GM23338 (cell line): ENCODE results near the gene RASAL3. TPM values are rescaled to one million over a fixed set of nuclear protein-coding genes. Genes with fewer than 3 reads are reported as not detected.

ENCODE experiments used
- ATAC-seq: fragments of 200-7000 bp; cut with Tn5 transposase; 3 replicates; pipeline ENCODE4 v1.9.1; 2020
- DNase-seq: peaks from one replicate; pipeline ENCODE4 v3.0.0-alpha.2; 2015; ENCODE audit warnings: low spot score
- H2AFZ ChIP-seq: fragments of 200-600 bp; sonication (generic); 2 replicates; pipeline ENCODE4 v1.8.0; 2016; ENCODE audit warnings: antibody characterized with exemption, mild to moderate bottlenecking, moderate library complexity
- H3F3A ChIP-seq: fragments of 200-600 bp; sonication (generic); replicated peaks from 2 replicates; pipeline ENCODE4 v1.8.0; 2017; ENCODE audit warnings: antibody characterized with exemption, mixed run types, low read depth
- H3K27ac ChIP-seq: fragments of 200-600 bp; sonication (generic); 2 replicates; pipeline ENCODE4 v1.6.1; 2016; ENCODE audit warnings: low read depth
- H3K27me3 ChIP-seq: fragments of 200-600 bp; sonication (generic); 2 replicates; pipeline ENCODE4 v1.8.0; 2016; ENCODE audit warnings: mild to moderate bottlenecking, mixed run types, moderate library complexity; ENCODE audit not compliant: insufficient read depth
- H3K36me3 ChIP-seq: fragments of 200-600 bp; sonication (generic); 2 replicates; pipeline ENCODE4 v1.8.0; 2016; ENCODE audit warnings: mild to moderate bottlenecking; ENCODE audit not compliant: insufficient read depth
- H3K4me1 ChIP-seq: fragments of 200-600 bp; sonication (generic); 2 replicates; pipeline ENCODE4 v1.8.0; 2016; ENCODE audit warnings: mild to moderate bottlenecking, moderate library complexity; ENCODE audit not compliant: insufficient read depth
- H3K4me2 ChIP-seq: fragments of 200-600 bp; sonication (generic); 2 replicates; pipeline ENCODE4 v1.7.1; 2017; ENCODE audit warnings: mixed run types
- H3K4me3 ChIP-seq: fragments of 200-600 bp; sonication (generic); 2 replicates; pipeline ENCODE4 v1.6.1; 2016; ENCODE audit warnings: mixed run types
- H3K79me2 ChIP-seq: fragments of 200-600 bp; sonication (generic); replicated peaks from 2 replicates; pipeline ENCODE4 v1.8.0; 2017; ENCODE audit warnings: mild to moderate bottlenecking; ENCODE audit not compliant: insufficient read depth
- H3K9me2 ChIP-seq: fragments of 200-600 bp; sonication (generic); 2 replicates; pipeline ENCODE4 v1.8.0; 2017; ENCODE audit not compliant: insufficient read depth
- H4K20me1 ChIP-seq: fragments of 200-600 bp; sonication (generic); replicated peaks from 2 replicates; pipeline ENCODE4 v1.8.0; 2017; ENCODE audit warnings: mild to moderate bottlenecking; ENCODE audit not compliant: insufficient read depth
- H3K27ac Mint-ChIP-seq: 2 replicates; pipeline ENCODE4 v1.8.0; 2020; ENCODE audit warnings: inconsistent platforms, mild to moderate bottlenecking, moderate library complexity, mixed read lengths
- H3K27me3 Mint-ChIP-seq: 3 replicates; pipeline ENCODE4 v1.8.0; 2022; ENCODE audit warnings: low read depth, mild to moderate bottlenecking, moderate library complexity, mixed read lengths, inconsistent platforms; ENCODE audit not compliant: insufficient read depth, poor library complexity
- H3K36me3 Mint-ChIP-seq: 3 replicates; pipeline ENCODE4 v1.8.0; 2021; ENCODE audit warnings: low read depth, mild to moderate bottlenecking, inconsistent platforms, moderate library complexity, mixed read lengths
- H3K4me1 Mint-ChIP-seq: 3 replicates; pipeline ENCODE4 v1.8.0; 2020; ENCODE audit warnings: mild to moderate bottlenecking, inconsistent platforms, mixed read lengths
- H3K4me3 Mint-ChIP-seq: 3 replicates; pipeline ENCODE4 v1.8.0; 2021; ENCODE audit warnings: moderate library complexity, mild to moderate bottlenecking, inconsistent platforms, mixed read lengths
- H3K9me3 Mint-ChIP-seq: 3 replicates; pipeline ENCODE4 v1.8.0; 2020; ENCODE audit warnings: moderate library complexity, mild to moderate bottlenecking, inconsistent platforms, mixed read lengths
- CREB1 ChIP-seq: fragments of 250-450 bp; sonication (Bioruptor Pico); IDR thresholded peaks from 2 replicates; pipeline ENCODE4 v1.5.0; 2020; ENCODE audit warnings: low read depth, mild to moderate bottlenecking, moderate library complexity
- CTCF ChIP-seq, 2 experiments: fragments of 200-600 bp in 1 of 2; sonication (generic) in 1 of 2; conservative IDR thresholded peaks; 2 replicates each; pipeline versions ENCODE4 v1.5.1 to v1.6.1; 2016 to 2017; ENCODE audit warnings: antibody characterized with exemption in 2 of 2, low read depth in 2 of 2, mild to moderate bottlenecking in 2 of 2, moderate library complexity in 1 of 2
- ETS1 ChIP-seq: IDR thresholded peaks from 2 replicates; pipeline ENCODE4 v1.6.1; 2016; ENCODE audit warnings: antibody characterized with exemption
- EZH2 ChIP-seq: fragments of 200-600 bp; sonication (generic); IDR thresholded peaks from one replicate; pipeline ENCODE4 v1.8.0; 2017; ENCODE audit warnings: antibody characterized with exemption, mild to moderate bottlenecking, low read depth; ENCODE audit not compliant: unreplicated experiment
- EZH2phosphoT487 ChIP-seq: fragments of 200-600 bp; sonication (generic); IDR thresholded peaks from one replicate; pipeline ENCODE4 v1.8.1; 2018; ENCODE audit warnings: antibody characterized with exemption; ENCODE audit not compliant: unreplicated experiment
- JUNB ChIP-seq: IDR thresholded peaks from one replicate; pipeline ENCODE4 v1.6.1; 2016; ENCODE audit warnings: antibody characterized with exemption; ENCODE audit not compliant: unreplicated experiment
- NANOG ChIP-seq: IDR thresholded peaks from 2 replicates; pipeline ENCODE4 v1.6.1; 2016; ENCODE audit warnings: antibody characterized with exemption, borderline replicate concordance
- POLR2AphosphoS5 ChIP-seq: IDR thresholded peaks from 2 replicates; pipeline ENCODE4 v1.6.1; 2016; ENCODE audit warnings: antibody characterized with exemption, low read depth
- REST ChIP-seq: IDR thresholded peaks from one replicate; pipeline ENCODE4 v1.6.1; 2018; ENCODE audit warnings: antibody characterized with exemption; ENCODE audit not compliant: unreplicated experiment
- STAT1 ChIP-seq: IDR thresholded peaks from one replicate; pipeline ENCODE4 v1.6.1; 2016; ENCODE audit warnings: antibody characterized with exemption; ENCODE audit not compliant: unreplicated experiment
- ZNF114 ChIP-seq: fragments of 250-450 bp; sonication (Bioruptor Pico); IDR thresholded peaks from 2 replicates; pipeline ENCODE4 v1.5.0; 2020; ENCODE audit warnings: mild to moderate bottlenecking, moderate library complexity
- ZNF331 ChIP-seq: fragments of 250-450 bp; sonication (Bioruptor Pico); IDR thresholded peaks from 2 replicates; pipeline ENCODE4 v1.5.0; 2020; ENCODE audit warnings: low read depth, mild to moderate bottlenecking, moderate library complexity
- ZNF462 ChIP-seq: fragments of 250-450 bp; sonication (Bioruptor Pico); IDR thresholded peaks from 2 replicates; pipeline ENCODE4 v1.5.0; 2020; ENCODE audit warnings: mild to moderate bottlenecking, moderate library complexity
- polyA plus RNA-seq: library from polyadenylated mRNA; unstranded; fragments of >200 nt; fragmentation: Nextera tagmentation; extraction: Ambion mirVana; gene quantifications from 2 replicates; pipeline ENCODE4 v1.2.1, GENCODE V29; 2016
- total RNA-seq: library from RNA; depleted of rRNA; stranded (reverse); fragments of >200 nt; shearing (Covaris generic); gene quantifications from 2 replicates; pipeline ENCODE4 v1.2.3, GENCODE V29; 2014

RASAL3 gene
- total and polyA plus RNA-seq, 2 experiments from 2014 or later, result 1.8 to 1.9 TPM

GRCh38 chr19:15427350-15427700 lies 37.0 kb downstream of the RASAL3 start:
- Histone ChIP-seq H3K79me2 (peaks cover 18% of the 10 kb centered on the region), H3K27me3 (no peaks in the 10 kb centered on the region), H3K27ac (no peak overlapping the region), H3K36me3 (no peaks in the 10 kb centered on the region), H2AFZ (no peak overlapping the region), H3F3A (no peaks in the 10 kb centered on the region), H3K9me2 (no peaks in the 10 kb centered on the region), H3K4me1 (0 out of 2 replicates have a peak, but pooled peaks cover 6% of the 10 kb centered on the region), H3K4me2 (no peak overlapping the region), H4K20me1 (peaks cover 16% of the 10 kb centered on the region), H3K4me3 (no peak overlapping the region)
- no peak for ATAC-seq
- Mint-ChIP-seq H3K36me3 (peaks cover 33% of the 10 kb centered on the region), H3K27ac (no peak overlapping the region), H3K9me3 (no peaks in the 10 kb centered on the region; the same call in 2 of the 3 replicates), H3K27me3 (peaks cover 12% of the 10 kb centered on the region), H3K4me1 (peaks cover 15% of the 10 kb centered on the region), H3K4me3 (no peak overlapping the region)
- TF ChIP-seq CTCF (conservative IDR thresholded peaks at IDR 0.05; ENCODE audit: low read depth in 2 of 2), result no peak
- no peak for TF ChIP-seq EZH2phosphoT487
- TF ChIP-seq NANOG, result no peak
- no peak for TF ChIP-seq REST
- TF ChIP-seq ZNF114 (CRISPR knock-in tag), result no peak
- TF ChIP-seq STAT1, result no peak
- TF ChIP-seq ETS1, result no peak
- TF ChIP-seq EZH2, result no peak
- TF ChIP-seq ZNF462, result no peak
- no peak for TF ChIP-seq ZNF331 (CRISPR knock-in tag)
- TF ChIP-seq POLR2AphosphoS5, result no peak
- TF ChIP-seq JUNB, result no peak
- TF ChIP-seq CREB1 (CRISPR knock-in tag), result no peak
- DNase-seq, result no peak
